H1 (cell line): Measurements from ENCODE around the gene RNF186. TPM values are rescaled to one million over a fixed set of nuclear protein-coding genes. Genes with fewer than 3 reads are reported as not detected.

Experiments
- ATF3 ChIP-seq: IDR thresholded peaks from 2 replicates; pipeline ENCODE4 v1.6.1; 2011; ENCODE audit warnings: low read depth, mild to moderate bottlenecking, low read length; ENCODE audit not compliant: insufficient read depth
- CREB1 ChIP-seq: IDR thresholded peaks from 2 replicates; pipeline ENCODE4 v1.6.1; 2012; ENCODE audit warnings: inconsistent platforms
- KDM5A ChIP-seq: fragments of 200-600 bp; IDR thresholded peaks from 2 replicates; pipeline ENCODE4 v1.7.1; 2012; ENCODE audit warnings: mild to moderate bottlenecking, low read length, inconsistent platforms, mixed read lengths
- RNF2 ChIP-seq: fragments of 200-900, 300-1000 bp; sonication (generic); IDR thresholded peaks from 2 replicates; pipeline ENCODE4 v1.7.1; 2016; ENCODE audit warnings: borderline replicate concordance, low read depth, mild to moderate bottlenecking, antibody characterized with exemption, low read length; ENCODE audit not compliant: poor library complexity, severe bottlenecking; ENCODE audit errors: missing control alignments
- TCF12 ChIP-seq: IDR thresholded peaks from 2 replicates; pipeline ENCODE4 v1.6.1; 2011; ENCODE audit warnings: low read depth, mild to moderate bottlenecking, low read length
- polyA plus RNA-seq, 7 experiments: library from polyadenylated mRNA; depleted of rRNA in 3 of 7; stranded (reverse) in 5 of 7; unstranded in 2 of 7; fragments of >200 nt in 5 of 7; fragments of 200-250 nt in 2 of 7; gene quantifications; 1 replicate in 5 of 7; 2 replicates in 1 of 7; 4 replicates in 1 of 7; pipeline versions ENCODE4 v1.2.1 to v1.2.3, GENCODE V29; 2011 to 2013; ENCODE audit warnings: missing spikeins in 2 of 7, mixed read lengths in 2 of 7
- total RNA-seq: library from RNA; stranded (reverse); fragmentation: NEBNext Ultra II Directional; extraction: Animal tissue kit (Norgen Biotek cat#: 25700); gene quantifications from 2 replicates; pipeline ENCODE4 v1.2.1, GENCODE V29; 2021

RNF186 gene
- total and polyA plus RNA-seq, 2 of the 8 experiments (the other 6 are each of a cell fraction or from before 2014, with no cell fraction given) = not detected

DNA sequence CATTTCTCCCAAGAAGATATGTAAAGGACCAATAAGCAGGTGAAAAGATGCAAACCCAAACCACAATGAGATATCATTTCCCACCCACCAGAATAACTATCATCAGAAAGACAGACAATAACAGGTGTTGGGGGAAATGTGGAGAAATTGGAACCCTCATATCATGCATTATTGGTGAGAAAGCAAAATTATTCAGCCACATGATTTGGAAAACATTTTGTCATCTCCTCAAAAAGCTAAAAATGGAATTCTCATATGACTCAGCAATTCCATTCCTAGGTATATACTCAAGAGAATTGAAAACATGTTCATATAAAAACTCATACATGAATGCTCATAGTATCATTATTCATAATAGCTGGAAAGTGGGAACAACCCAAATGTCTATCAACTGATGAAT lies 25.1 kb upstream of the RNF186 start (continued):
- TF ChIP-seq ATF3 (no peak), CREB1 (no peak), TCF12 (no peak), RNF2 (no peak), KDM5A (no peak)
